ENCODE data around the gene COL12A1. TPM values are rescaled to one million over a fixed set of nuclear protein-coding genes. Genes with fewer than 3 reads are reported as not detected.

The COL12A1 gene
- total RNA-seq, 1 donor from 2014 or later = 443 TPM

DNA sequence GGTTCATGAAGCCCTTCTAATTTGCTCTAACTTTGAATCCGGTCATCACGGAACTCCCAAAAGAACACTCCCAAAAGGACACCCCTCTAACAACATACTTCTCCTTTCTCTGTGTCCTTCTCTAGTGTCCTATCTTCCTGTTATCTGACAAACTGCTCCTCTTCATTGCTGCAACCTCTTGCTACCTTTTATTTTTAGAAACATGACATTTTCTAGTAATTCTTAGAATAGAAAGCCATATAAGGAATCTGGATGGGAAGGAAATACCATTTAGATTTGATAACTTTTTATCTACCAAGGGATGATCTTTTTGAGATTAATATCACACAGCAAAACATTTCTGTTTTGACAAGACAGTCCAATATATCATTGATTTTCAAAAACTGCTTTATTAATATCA is 63.1 kb downstream of the COL12A1 start:
- DNase-seq = no peak

DNA sequence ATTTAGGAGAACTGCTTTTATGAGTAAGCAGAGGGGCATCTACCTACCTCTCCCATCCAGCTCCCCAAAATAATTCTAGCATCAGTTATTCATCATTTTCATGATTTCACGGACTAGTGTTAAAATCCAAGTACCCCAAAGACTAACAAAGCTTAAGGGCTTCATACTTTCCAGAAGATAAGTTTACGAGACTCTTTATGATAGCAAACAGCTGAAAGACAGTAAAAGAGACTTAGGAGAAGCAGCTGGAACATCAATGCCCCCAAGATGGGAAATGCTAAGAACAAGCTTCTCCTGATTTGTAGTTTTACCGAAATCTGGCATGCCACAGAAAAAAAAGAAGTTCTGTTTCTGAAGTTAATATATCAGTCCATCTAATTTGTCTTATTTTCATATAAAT is 70.0 kb downstream of the COL12A1 start:
- DNase-seq = peak; percentile 27

DNA sequence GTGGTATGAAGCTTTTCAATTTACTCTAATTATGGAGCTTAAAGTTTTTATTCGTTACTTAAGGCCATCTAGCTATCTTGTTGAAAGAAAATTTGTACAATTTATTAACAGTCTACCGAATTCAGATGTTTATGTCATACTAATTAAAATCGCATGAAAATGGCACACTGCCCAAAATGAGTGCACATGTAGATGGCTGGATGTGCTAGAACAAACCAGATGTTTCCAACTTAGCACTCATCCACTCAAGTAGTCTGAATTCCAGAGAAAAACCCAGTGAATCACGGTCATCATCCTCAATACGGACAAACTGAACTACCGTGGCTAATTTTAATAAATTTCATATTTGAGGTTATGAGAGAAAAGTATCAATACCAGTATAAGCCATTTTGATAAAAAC is 70.4 kb downstream of the COL12A1 start:
- DNase-seq = peak; percentile 73

DNA sequence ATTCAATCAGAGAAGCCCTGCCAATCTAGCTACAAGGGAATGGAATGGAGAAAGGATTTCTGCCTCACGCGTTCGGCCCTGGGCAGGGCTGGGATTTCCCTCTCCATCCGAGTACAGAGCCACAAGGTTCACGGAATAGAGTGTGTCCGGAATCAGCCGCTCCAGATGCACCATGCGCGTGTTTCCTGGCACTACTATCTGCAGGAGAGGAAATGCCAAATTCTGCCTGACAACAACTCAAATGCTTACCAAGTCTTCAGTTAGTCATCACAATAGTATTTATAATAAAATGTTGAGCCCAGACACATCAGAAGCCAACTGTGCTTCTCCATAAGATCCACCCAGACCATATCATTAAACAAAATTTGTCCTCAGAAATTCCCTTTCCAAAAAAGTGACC is 75.1 kb downstream of the COL12A1 start:
- DNase-seq = no peak

DNA sequence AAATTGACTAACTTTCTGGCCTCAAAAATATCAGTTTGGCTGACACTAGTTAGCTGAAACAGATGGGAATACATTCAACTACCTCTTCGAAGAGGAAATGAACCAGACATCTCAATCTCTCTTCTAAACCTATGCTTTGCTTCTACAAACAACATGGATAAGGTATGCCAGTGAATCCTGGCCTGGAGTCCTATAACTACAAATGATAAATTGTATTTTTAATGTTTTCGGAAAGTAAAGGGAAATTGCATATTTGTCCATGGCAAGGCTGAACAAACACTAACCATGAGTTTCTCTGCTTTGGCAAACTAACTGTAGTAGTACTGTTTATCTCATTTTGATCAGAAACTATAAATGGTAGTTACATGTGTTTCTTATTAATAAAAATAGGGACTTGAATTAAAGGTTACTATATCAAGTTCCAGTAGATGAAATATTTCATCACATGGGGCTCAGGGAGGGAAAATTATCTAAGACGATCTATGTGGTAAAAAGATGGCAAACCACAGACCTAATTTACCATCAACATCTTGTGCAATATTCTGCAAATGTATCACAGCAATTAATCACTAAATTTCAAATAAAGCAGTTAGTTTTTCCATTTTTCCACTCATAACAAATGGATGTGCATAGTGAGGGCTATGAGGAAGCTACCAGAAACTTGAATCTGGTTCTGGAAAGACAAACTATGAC is 76.8 kb downstream of the COL12A1 start:
- DNase-seq = no peak

DNA sequence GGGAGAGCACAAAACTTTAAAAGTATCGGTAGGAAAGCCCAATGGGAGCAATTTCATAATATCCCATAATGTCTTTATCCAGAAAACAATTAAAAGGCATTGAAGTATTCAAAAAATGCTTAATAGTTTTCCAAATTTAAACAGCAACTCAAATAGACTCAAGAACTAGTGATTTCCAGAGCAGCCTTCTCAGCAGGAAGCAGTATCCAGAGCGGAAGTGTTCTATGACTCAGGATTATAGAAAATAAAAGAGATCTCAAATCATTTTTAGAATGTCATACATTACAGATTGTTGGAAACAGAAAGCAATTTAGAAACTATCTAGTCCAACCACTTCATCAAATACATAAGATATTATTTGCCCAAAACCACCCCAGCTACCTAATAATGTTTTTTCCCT is 79.3 kb downstream of the COL12A1 start:
- no peak for DNase-seq

DNA sequence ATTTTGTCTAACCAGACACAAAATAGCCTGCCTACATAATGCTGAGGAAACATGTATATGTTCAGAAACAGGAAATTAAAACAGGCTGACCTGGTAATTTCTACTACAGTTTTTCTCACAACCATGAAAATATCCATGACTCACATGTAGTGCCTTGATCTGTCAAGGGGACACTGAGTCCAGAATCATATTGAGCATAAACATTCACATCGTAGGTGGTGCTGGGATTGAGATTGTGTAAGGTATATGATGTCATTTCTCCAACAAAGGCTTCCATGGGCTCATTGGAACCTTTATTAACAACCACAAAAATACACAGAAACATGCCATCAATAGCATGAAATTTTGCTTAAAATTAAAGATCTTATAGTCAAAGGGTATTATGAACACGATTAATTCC is 80.9 kb downstream of the COL12A1 start:
- DNase-seq = no peak

DNA sequence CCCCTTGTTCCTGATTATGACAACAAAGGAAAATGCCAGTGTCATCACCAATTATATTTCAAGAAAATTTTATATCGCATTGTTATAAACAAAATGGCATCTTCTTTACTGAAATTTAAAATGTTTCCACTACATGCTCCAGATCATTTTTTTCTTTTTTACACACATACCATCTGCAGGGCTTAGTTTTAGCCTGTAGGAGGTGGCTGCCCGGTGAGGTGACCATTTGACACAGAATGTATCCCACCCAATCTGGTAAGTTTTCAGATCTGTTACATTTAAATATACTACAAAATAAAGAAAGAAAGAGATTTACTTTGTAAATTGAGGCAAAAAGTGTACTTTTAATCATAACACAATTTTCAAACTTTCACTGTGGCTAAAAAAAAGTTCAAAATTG is 81.8 kb downstream of the COL12A1 start:
- no peak for DNase-seq

DNA sequence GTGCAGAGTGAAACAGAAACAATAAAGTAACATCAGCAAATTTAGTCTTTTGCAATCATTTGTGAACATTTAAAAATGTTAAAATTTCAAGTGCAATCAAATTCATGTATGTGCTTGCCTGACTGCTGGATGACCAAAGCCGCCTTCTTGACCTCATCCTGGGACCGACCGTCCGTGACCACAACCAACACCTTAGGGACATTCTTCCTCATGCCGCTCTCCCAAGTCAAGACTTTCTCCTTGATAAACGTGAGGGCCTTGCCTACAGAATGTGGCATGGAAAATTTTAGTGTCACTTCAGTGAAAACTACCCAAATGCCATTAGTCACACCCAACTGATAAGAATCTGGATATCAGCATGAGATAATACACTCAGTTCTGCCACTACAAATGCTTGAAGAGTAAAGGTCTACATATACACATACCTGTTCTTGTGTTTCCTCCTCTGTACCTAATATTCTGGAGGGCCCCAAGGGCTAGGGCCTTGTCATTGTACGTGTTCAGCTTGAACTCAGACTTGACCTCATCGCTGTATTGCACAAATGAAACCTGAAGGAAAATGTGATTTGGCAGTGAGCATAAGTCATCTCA is 86.8 kb downstream of the COL12A1 start:
- no peak for DNase-seq

DNA sequence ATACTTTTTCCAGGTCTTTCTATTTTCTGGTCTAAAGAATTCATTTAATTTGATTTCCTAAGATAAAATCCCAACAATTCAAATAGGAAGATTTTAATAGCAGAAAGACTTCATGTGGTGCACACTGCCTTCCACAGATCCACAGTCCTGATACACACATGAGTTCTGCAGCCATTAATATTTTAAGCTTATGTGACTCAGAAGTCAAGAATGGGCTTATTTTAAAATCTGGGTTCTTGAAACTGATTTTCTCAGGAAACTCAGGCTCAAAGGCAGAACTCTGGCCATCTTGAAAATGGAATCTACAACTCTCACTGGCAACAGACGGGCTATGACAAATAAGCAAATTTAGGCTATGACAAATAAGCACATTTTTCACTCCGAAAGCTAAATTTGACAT is 88.2 kb downstream of the COL12A1 start:
- DNase-seq = no peak

DNA sequence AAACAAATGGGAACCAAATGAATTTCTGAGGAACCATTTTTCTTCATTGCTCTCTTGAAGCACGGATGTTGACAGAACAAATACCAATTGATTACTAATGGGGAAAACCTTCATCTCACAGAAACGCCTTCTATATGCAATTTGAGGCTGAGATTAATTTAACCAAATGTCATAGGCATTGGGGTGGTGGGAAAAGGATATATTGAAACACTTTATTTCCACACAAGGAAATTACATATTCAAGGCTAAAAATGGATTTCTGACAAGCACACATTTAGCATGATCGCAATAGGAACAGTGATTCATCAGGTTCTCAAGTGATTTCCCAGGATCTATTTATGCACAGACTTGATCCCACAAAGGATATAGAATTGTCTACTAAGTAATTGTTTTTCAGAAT is 88.9 kb downstream of the COL12A1 start:
- no peak for DNase-seq

DNA sequence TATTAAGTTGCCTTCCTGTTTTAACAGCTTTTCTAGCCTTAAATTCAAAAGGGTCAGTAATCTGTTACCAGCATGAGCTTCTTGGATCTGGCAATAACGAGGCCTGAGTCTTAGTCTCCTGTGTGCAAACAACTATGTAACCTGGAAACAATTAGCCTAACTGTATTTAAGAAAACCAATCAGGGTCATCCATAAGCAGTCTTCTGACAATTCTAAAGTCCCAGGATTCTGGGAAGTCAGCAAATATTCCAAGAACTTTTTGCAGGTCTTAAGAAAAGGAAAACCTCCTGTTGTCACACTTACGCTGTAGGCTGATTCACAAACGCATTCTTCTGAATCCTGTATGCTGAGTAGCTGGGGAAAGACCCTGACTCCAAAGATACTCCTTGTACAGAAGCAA is 90.4 kb downstream of the COL12A1 start:
- DNase-seq = peak; percentile 59

DNA sequence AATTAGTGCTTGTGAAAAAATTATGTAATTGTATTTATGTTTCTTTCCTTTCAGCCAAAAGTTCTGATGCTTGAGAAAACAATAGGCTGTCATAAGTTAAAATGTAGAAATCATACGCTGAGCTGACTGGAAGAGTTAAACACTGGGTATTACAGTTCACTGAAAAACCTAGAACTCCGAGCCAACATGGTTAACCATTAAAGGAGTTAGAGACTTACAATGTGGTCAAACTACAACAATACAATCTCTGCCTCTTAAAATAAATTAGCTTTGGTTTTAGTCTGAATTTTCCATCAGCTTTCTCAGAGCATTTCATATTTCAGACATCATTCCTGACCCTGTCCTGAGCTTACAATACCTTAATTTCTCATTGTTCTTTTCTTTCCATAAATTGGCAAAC is 91.0 kb downstream of the COL12A1 start:
- DNase-seq = no peak

DNA sequence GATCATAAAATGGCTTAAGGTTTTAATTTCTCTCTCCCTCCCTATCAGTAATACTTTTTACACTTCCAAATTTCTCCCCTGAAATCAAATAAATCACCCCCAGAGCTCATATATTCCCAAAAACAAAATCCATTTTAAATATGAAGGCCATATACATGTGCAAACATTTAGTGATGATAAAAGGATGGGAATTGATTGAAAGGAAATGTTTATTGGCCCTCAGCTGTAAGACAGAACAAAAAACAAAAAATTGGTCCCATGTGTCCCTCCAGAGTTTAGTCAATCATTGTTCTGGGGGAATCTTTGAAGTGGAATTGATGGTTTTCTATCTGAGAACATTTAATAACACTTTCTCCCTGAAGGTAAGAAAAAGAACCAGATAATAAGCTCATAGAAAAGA is 91.7 kb downstream of the COL12A1 start:
- DNase-seq = no peak

DNA sequence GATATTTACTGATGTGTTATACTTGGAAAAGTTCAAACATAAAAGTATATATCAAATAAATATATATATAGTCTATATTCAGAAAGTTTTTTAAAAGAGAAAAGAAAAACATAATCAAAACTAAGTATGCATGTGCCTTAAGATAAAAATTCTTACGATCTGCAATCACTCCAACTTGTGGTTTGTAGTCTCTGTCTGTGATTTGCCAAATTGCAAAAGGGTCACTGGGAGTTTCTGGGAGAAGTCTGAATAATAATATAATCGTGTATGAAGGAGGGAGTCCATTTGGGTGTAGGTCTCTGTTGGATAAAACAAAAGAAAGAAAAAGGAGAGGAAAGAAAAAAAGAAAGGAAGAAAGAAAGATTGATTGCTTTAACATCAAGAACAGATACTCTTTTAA is 92.4 kb downstream of the COL12A1 start:
- no peak for DNase-seq

DNA sequence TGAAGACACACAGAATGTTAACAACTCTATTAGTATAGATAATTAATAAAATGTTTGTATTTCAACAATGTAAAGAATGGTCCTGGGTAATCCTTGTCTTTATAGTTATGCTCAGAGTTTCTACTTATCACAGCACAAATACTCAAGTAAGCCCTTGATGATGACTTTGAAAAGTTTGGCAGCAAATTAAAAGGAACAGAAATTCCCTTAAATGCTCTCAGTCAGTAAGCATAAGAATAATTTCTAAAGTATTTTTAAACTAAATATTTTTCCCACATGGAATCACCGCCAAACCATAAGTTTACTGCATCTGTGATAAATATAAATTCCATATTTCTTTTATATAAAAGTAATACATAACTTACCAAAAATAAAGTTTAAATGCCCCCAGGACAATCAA is 96.1 kb downstream of the COL12A1 start:
- no peak for DNase-seq

DNA sequence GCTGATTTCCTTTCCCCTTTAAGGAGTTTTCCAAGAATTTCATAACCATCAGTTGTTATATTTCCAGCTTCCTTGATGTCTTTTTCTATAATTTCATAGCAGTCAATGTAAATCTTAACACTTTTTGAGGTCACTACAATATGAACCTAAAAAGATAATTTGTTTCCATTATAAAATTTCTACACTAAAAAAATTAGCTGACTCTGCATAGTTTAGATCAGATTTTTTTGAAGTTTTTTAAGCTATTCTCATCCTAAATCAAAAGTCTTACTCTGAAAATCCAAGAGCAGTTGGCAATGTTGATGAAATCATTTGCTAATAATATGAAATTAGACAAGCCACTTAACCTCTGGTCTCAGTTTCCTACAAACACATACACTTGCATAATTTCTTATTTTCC is 96.8 kb downstream of the COL12A1 start:
- no peak for DNase-seq

DNA sequence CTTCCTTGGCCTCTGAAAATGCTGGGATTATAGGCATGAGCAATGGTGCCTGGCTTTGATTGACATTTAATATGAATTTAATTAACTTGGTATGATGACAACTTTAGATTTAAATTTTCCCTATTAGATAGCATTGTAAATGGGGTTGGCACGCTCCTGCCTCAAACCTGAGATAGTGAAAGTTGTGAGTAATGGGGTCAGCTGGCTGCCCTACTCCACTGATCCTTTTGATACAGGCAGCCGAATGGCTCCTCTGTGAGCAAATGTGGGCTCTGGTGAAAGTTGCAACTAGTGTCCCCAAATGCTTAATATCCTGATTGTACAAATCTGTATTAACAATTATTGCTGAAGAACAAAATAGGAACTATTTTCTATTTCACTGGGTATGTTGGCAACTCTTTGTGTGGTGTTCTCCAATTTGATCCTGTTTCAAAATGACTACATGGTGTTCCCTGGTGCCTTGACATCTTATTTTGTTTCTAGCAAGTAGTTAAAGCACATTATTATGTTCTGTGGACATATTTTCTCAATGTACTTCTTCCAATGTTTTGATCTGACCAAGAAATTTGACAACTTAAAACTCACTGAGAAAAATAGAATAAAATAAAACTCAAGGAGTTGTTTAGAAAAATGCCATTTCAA is 97.4 kb downstream of the COL12A1 start:
- DNase-seq = no peak

DNA sequence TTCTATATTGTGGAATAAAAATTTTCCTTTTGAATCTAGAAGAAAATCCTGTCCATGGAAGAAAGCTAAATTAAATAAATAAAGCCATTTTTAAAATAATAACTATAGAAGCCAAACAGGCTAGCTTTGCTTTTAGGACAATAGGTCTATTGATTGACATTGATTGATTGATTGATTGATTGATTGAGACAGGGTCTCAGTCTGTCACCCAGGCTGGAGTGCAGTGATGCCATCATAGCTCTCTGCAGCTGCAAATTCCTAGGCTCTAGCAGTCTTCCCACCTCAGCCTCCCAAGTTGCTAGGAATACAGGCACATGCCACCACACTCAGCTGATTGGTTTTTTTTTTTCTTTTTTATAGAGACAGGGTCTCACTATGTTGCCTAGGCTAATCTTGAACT is 97.9 kb downstream of the COL12A1 start:
- DNase-seq = no peak

DNA sequence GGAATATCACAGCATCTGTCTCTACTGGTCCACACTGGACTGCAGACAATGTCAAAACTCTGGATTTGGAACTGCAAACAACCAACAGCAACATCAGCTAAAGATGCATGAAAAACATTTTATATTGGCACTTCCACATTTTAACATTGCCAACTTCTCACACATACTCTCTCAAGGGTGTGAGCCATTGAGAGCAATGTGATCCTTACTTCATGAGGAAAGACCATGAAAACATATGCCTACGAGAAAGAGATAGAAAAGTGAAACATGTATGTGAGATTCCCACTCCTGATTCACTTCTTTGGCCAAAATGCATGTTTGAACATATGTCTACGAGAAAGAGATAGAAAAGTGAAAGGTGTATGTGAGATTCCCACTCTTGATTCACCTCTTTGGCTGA is 99.4 kb downstream of the COL12A1 start:
- no peak for DNase-seq

DNA sequence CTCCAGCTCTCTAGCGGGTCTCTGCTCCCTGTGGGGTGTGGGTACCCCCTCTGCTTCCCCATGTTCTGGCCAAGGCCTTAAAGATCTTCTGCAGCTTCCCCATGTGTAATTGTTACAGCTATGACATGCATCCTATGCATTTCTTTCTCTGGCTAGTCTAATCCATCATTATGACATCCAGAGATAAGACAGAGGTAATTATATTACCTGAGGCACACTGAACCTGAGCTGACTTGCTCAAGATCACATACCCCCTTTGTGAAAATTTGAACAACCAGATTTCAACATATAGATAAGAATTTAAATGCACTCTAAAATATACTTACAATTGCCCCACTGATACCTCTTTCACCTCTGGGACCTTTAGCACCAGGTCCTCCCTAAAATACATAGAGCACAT is 102.4 kb downstream of the COL12A1 start:
- DNase-seq = no peak

DNA sequence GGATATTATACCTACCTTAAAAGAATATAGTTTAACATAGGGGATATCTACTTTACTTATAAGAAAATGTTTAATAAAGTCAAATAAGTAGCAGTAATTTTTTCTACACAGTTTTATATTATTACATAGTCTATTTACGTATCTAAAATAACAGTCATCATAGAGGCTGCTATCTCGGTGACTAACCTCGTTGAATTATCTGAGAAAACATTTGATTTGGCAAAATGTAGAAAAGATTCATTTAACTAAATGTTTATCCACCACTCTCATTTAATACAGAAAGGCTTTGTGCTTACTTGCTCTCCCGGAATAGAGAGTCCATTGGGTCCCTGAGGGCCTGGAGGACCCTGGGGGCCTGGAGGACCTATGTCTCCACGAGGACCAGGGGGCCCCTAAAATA is 103.6 kb downstream of the COL12A1 start:
- DNase-seq = no peak

DNA sequence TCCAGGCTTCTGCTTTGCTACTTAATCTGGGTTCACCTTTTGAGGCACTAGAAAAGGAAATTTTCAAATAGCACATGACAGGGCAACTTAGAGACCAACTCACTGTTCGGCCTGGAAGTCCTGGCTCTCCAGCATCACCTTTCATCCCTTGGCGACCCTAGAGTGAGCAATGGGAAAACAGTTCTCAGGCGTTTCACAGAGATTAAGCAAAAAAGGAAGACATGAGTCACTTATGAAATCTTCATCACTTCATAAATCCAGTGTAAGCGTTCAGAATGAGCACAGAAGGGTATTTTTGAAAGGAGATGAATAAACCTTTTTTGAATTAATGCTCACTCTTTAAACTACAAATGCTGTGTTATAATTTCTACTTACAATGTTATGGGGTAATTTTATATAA is 104.0 kb downstream of the COL12A1 start:
- no peak for DNase-seq

DNA sequence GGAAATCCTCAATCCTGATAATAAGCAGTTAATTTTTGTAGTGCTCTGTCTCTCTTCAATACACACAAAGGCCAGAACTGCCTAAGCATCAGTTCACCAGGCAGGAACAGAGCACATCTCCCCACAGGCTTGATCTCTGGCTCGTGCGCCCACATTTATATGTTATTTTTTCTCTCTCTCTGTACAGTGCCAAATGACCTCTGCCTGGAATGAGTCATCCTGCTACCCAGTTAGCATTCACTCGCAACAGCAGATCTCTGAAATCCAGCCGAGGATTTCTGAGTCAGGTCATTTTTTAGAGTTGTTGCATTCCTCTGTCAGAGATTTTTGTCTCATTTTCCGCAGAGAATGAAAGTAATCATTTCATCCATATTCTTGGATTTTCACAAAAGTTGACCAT is 107.1 kb downstream of the COL12A1 start:
- peak; percentile 66 for DNase-seq
